OCI-M2 (cell line): ENCODE data around the gene MLPH.
"Not testable (repeated sequence)": the region's sequence is repeated elsewhere in the genome, so short reads cannot be mapped to it uniquely, and the experiment has no call there.

ENCODE experiments used
- DNase-seq: peaks from one replicate; lab custom pipeline; 2025; ENCODE audit not compliant: unreplicated experiment; lab: John Stamatoyannopoulos, UW

The MLPH gene

DNA sequence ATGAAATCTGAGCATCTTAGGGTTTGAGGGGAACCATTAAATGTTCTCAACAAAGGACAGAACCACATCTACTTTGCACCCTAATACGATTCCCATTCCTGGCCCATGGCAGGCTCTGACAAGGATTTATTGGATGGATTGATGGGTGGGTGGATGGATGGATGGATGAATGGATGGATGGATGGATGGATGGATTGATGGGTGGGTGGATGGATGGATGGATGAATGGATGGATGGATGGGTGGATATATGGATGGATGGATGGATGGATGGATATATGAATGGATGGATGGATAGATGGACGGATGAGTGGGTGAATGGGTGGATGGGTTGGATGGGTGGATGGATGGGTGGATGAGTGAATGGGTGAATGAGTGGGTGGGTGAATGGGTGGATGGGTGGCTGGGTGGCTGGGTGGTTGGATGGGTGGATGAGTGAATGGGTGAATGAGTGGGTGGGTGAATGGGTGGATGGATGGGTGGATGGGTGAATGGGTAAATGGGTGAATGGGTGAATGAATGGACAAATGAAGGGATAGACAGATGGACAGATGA is 29.6 kb upstream of the MLPH start:
- DNase-seq = no peak

DNA sequence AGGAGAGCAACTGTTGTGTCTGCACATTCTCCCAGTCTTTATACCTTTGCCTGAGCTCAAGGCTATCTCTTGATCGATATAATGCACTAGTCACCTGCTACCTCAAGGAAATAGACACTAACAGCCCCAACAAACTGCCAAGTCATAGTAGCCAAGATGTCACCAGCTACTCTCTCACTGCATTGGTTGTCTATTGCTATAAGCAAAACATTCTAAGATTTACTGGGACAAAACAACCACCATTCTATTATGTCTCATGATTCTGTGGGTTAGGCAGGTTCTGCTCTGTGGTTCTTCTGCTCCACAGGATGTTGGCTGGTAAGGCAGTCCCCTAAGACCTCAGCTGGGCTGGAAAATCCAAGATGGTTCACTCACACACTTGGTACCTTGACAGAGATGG is 28.5 kb upstream of the MLPH start:
- DNase-seq = no peak

- DNase-seq = no peak
Measured at GRCh38 chr2:237459226-237459625, 27.8 kb upstream of the MLPH start.

- DNase-seq = no peak
Measured at GRCh38 chr2:237459741-237460174, 27.3 kb upstream of the MLPH start.

DNA sequence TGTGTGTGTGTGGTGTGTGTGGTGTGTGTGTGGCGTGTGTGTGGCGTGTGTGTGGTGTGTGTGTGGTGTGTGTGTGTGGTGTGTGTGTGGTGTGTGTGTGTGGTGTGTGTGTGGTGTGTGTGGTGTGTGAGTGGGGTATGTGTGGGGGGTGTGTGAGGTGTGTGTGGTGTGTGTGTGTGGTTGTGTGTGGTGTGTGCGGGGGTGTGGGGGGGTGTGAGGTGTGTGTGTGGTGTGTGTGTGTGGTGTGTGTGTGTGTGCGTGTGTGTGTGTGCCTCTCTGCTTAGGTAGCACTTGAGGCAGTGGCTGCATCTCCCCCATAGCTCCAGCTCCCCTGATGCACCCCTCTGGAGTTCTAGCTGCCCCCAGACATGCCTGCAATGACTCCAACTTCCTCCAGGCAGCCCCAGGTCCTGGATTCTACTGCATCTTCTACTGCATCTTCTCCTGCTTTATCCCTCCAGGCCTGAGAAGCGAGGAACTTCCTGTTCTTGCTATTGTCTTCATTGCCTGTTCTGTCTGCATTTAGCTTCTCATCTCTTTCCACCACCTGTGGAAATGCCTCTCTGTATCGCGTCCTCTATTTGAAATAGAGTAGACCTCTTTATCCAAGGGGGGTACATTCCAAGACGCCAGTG is 22.2 kb upstream of the MLPH start:
- no peak for DNase-seq

DNA sequence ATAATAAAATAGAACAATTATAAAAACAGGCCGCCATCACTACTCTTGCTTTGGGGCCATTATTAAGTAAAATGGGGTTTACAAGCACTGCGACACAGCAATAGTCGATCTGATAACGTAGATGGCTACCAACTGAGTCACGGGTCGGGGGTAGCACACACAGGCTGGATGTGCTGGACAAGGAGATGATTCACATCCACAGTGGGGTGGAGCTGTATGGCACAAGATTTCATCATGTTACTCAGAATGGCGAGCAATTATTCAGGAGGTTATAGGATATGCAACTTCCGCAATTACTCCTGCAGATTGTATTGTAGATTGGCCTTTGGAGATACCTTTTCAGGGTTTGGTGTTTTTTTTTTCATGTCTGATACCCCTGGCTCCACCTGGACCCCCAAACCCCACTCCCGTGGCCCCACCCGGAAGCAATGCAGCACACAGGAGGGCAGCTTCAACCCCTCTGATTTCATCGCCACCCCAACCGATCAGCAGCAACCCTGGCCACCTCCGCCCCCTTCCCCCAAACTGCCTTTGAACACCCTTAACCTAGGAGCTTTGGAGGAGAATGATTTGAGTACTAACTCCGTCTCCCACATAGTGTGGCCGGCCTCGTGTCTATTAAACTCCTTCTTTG is 21.4 kb upstream of the MLPH start:
- DNase-seq = no peak

DNA sequence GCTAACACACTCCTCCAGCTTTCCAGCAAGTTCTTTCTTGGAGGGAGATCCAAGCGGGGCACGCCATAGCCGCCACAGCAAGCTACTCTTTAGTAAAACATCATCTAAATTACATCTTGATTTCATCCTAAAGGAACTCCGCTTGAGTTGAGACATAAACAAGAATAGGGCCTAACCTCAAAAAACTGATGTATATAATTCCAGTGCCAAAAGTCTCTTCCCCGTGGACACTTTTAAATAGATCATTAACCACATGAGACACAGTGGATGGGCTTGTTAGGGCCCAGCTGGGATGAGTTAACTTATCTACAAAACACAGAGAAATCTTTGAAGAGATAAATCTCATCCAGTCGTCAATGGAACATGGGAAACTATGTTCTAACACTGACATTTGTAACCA is 20.8 kb upstream of the MLPH start:
- no peak for DNase-seq

GRCh38 chr2:237467447-237468179 is 19.4 kb upstream of the MLPH start:
- DNase-seq = no peak

GRCh38 chr2:237469410-237469809 is 17.6 kb upstream of the MLPH start:
- not testable (repeated sequence) for DNase-seq

DNA sequence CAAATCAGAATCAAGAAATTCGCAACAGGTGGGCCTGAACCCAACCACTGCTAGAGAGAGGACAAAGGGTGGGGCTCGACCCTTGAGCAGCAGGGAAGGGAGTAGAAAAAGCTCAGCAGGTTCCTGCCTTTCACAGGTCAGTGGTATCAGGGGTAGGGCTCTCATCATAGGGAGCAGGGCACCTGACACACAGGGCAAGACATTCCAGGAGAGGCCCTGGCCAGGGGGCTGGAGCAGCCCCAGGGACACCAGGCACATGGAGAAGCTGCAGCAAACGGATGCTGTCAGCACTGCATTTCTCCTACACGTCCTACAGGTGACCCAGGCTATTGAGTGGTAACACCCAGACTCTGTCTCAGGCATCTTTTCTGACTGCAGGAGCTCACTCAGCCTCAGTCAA is 17.2 kb upstream of the MLPH start:
- no peak for DNase-seq

- no peak for DNase-seq
Measured at GRCh38 chr2:237470914-237471313, 16.1 kb upstream of the MLPH start.

DNA sequence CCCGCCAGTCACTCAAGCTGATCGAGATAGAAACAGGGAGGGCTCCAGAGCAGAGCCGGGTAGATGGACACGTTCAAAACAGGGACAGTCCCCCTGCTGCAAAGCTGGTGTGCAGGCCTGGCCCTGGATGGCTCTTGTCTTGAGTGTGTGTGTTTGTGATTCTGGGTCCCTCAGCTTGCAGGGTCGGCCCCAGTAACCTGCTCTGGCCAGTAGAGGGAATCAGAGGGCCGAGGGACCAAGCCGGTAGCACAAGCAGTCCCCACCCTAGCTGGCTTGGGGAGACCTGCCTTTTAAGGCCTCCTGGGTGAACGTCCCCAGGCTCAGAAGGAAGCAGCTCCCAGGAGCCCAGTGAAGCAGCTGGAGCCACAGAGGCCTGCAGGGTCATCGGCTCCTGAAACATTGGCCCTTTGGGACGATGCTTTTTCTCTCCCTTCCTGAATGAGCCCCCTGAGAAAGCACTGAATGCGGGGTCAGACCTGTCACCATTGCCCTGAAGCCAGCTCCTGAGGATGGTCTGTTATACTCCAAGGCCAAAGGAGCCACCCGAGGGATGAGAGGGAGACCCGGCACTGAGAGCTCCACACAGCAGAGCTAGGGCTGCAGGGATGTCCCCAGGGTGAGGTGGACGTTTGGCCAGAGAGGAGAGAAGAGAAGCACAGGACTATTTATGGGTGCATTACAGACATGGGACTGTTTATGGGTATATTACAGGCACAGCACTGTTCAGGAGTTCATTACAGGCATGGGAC is 15.4 kb upstream of the MLPH start:
- DNase-seq = no peak

DNA sequence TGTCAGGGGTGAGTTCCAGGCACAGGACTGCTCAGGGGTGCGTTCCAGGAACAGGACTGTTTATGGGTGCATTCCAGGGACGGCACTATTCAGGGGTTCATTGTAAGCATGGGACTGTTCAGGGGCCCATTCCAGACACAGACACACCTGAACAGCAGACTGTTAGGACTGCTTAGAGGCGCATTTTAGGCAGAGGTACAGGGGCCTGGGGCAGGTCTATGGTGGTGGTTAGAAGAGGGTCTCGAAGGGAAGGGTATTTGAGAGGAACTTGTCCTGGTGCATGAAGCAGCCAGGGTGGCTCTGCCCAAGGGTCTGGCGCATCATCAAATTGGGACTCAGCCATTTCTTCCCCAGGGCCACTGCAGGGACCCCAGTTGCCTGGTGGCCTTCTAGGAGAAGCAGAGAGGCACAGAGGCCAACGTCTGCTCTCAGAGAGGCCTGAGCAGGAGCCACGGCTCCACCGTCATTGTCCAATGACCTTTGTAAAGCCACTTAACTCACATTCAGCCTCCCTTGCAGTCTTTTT is 14.8 kb upstream of the MLPH start:
- DNase-seq = no peak

DNA sequence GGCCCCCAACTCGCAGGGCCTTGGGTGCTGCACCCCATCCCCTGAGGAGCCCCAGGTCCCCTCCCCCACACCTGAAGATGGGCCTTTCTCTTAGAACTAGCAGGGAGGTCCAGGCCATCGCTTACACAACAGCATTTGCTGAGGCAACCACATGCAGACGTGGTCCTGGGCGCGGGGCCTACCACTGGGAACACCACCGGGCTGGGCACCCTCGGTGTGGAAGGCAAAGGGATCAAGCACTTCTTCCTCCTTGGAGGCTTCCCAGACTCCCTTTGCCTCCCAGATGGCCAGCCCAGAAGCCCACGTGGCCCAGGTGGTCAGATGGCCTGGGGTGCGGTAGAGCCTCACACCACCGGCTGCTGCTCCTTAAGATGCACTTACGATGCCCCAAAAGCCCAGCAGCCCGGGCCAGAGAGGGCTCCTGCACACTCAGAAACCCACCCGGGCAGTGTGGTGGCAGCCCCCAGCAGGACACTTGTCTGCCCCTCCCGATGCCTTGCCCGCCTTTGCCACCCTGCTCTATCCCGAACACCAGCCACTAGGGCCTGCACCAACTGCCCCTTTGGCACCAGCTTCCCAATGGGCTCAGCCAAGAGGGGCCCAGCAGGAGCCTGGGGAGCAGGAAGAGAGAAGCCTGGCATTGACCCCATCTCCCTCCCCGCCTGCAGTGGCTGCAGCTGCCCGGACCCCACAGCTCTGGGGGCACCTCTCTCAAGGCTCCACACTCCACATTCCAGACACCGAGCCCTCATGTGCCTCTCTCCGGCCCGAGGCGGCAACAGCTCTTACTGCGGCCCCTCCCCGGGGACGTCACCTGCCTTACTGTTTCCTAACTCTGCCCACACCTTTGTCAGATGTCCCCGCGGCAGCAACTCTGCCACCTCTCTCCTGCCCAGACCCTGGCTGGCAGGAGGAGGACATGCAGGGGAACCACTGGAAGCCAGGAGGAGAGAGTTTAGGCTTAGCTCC is 13.9 kb upstream of the MLPH start:
- no peak for DNase-seq

DNA sequence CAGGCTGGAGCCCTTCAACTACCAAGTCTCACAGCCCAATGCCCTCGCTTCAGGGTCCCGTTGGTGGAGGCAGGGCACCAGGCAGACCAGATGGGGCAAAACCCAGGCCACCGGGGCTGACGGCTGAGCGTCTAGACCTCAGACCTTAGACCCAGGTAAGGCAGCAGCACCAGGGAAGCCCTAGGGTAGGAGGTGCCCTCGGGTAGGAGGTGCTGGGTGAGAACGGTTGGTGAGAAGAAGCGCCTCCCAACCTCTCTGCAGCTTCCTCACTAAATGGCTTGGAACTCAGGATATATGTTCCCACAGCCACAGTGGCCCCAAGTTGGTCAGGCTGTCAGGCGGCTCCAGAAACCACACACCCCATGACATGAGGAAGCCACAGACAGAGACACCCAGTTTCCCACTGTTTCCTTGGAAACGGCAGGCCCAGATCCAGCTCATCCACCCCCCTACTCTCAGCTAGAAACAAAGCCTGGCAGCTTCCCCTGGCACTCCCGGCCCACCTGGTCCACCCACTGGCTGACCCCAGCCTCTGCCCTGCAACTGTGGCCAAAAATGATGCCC is 13.1 kb upstream of the MLPH start:
- DNase-seq = no peak

DNA sequence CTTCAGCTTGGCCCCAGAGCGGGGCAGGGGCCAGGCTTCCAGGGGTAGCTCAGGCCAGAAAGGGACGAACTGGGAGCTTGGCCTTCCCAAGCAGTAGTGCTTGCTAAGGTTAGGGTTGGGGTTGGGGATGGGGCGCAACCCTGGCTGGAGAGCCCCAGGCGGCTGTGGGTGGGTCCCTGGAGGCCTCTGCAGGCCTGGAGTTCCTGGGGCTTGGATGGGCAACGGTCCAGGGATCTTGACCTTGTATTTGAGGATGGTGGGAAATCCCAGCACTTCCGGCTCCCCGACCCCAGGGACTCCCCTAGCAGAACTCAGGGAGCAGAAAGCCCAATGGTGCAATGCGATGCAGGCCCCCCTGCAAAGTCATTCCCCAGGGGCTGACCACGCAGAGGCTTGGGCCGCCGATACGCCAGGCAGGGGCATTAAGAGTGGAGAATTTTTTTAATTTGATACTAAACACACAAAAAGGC is 12.6 kb upstream of the MLPH start:
- DNase-seq = no peak

DNA sequence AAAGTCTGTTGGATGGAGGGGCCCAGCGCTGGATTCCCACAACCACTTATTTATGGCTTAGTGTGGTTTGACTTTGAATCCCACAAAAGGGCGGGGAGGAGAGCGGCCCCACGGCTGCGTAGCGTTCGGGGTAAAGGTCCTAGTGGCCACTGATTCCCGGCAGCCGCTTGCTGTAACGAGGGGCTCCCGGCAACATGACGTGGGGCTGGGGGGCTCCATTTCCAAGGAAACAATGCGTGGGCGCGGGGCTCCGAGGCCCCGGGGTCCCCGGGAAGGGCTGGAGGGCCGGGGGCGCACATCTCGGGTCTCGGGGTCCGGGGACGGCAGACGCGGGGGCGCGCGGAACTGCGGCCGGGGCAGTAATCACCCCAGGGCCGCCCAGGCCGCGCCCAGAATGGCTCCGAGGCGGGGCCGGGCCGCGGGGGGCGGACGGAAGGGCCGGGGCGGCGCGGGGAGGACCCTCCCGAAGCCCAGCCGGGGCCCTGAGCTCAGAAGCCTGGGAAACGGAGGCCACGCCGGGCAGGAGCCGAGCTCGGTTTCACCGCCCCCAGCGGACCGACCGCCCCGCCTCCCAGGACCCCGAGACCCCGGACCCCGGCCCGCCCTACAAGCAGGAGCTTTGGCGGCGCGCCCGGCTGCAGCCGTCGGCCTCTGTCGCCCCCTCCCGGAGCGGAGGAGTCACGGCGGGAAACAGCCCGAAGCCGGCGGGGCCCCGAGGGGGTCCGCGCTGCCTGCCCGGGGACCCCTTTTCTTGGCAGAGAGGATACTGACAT is 11.9 kb upstream of the MLPH start:
- no peak for DNase-seq

GRCh38 chr2:237475704-237476141 is 11.3 kb upstream of the MLPH start:
- no peak for DNase-seq

- no peak for DNase-seq
Measured at GRCh38 chr2:237478095-237478494, 9.0 kb upstream of the MLPH start.
